Measurements from ENCODE around the gene CALN1.

GRCh38 chr7:72447465-72448204 is 35.5 kb upstream of the CALN1 start:
- no peak for TF ChIP-seq CTCF (IDR thresholded peaks at IDR 0.05)
- TF ChIP-seq EP300 (IDR thresholded peaks at IDR 0.05) = no peak
- TF ChIP-seq POLR2A (IDR thresholded peaks at IDR 0.05; ENCODE audit: low read depth) = no peak
- no peak for TF ChIP-seq POLR2AphosphoS5 (IDR thresholded peaks at IDR 0.05)
